OCI-LY7 (cell line): ENCODE measurements around the gene CASP9.

Experiments used
- CTCF ChIP-seq: fragments of 200-600 bp; sonication (generic); conservative IDR thresholded peaks from 2 replicates; pipeline ENCODE4 v1.5.1; 2014; ENCODE audit warnings: mild to moderate bottlenecking, antibody characterized with exemption, low read length, moderate library complexity, mixed read lengths
- EZH2phosphoT487 ChIP-seq: fragments of 200-600 bp; sonication (generic); IDR thresholded peaks from 2 replicates; pipeline ENCODE4 v1.6.1; 2018; ENCODE audit warnings: low read depth, borderline replicate concordance, mild to moderate bottlenecking, mixed run types, antibody characterized with exemption, low read length, moderate library complexity, mixed read lengths

DNA sequence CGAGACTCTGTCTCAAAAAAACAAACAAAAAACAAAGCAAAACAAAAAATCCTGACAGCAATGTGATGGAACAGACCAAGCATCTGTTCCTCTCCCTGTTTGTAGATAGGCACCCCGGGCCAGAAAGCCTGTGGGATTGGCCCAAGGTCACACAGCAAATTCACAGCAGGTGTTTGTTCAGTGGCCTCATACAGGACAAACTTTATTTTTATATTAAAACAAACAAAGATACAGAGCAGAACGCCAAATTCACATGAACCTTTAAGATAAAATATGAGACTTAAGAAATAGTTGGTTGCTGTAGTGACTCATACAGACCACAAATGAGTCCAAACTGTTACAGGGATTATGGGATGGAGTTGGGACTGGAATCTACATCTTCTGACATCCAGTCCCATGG lies 69.8 kb downstream of the CASP9 start:
- TF ChIP-seq CTCF: no peak
- TF ChIP-seq EZH2phosphoT487: no peak
